KOPT-K1 (cell line): ENCODE data around the gene MTX1.
"Not testable (repeated sequence)": the region's sequence is repeated elsewhere in the genome, so short reads cannot be mapped to it uniquely, and the experiment has no call there.

Experiments used
- H3K27ac ChIP-seq: fragments of 200-600 bp; sonication (generic); 2 replicates; pipeline ENCODE4 v1.5.1; 2016; ENCODE audit warnings: antibody characterized with exemption, mild to moderate bottlenecking, low read depth, low read length; ENCODE audit not compliant: poor library complexity, severe bottlenecking
- H3K36me3 ChIP-seq: fragments of 200-600 bp; sonication (generic); 2 replicates; pipeline ENCODE4 v1.5.1; 2017; ENCODE audit warnings: antibody characterized with exemption, mild to moderate bottlenecking, low read length, moderate library complexity; ENCODE audit not compliant: insufficient read depth
- H3K9me3 ChIP-seq: fragments of 200-600 bp; sonication (generic); 2 replicates; pipeline ENCODE4 v1.5.1; 2017; ENCODE audit warnings: antibody characterized with exemption, low read length, mild to moderate bottlenecking; ENCODE audit not compliant: insufficient read depth, poor library complexity, severe bottlenecking

Gene MTX1

GRCh38 chr1:155208541-155209311 is at the start of gene MTX1:
TSS of gene MTX1 (plus strand) at chr1:155208695. CDS start at chr1:155208805, 110 bp downstream.
- H3K27ac ChIP-seq = peak within 1 kb of the TSS; percentile 73
- no peaks in the 10 kb centered on the region for H3K9me3 ChIP-seq
- no peaks in the 10 kb centered on the region; the same call in 1 of the 2 replicates for H3K36me3 ChIP-seq

GRCh38 chr1:155158991-155159390 is 49.5 kb upstream of the MTX1 start:
- Histone ChIP-seq H3K9me3 (no peaks in the 10 kb centered on the region), H3K36me3 (no peaks in the 10 kb centered on the region), H3K27ac (no peak overlapping the region)

GRCh38 chr1:155160128-155160527 is 48.4 kb upstream of the MTX1 start:
- Histone ChIP-seq H3K9me3 (no peaks in the 10 kb centered on the region), H3K27ac (no peak overlapping the region), H3K36me3 (no peaks in the 10 kb centered on the region)

- not testable (repeated sequence) for H3K36me3 ChIP-seq, H3K9me3 ChIP-seq, H3K27ac ChIP-seq
These were observed 45.9 kb upstream of the MTX1 start for GRCh38 chr1:155162631-155163030.

GRCh38 chr1:155163785-155164184 is 44.7 kb upstream of the MTX1 start:
- not testable (repeated sequence) for H3K27ac ChIP-seq, H3K36me3 ChIP-seq, H3K9me3 ChIP-seq

GRCh38 chr1:155164625-155165024 is 43.9 kb upstream of the MTX1 start:
- H3K9me3 ChIP-seq, H3K27ac ChIP-seq: not testable (repeated sequence)
- peaks cover 11% of the 10 kb centered on the region; the same call in 1 of the 2 replicates for H3K36me3 ChIP-seq

GRCh38 chr1:155166051-155166470 is 42.4 kb upstream of the MTX1 start:
- Histone ChIP-seq H3K27ac (no peak overlapping the region), H3K36me3 (peaks cover 19% of the 10 kb centered on the region; the same call in 1 of the 2 replicates), H3K9me3 (no peaks in the 10 kb centered on the region)

- H3K36me3 ChIP-seq = peaks cover 19% of the 10 kb centered on the region; the same call in 1 of the 2 replicates
- H3K27ac ChIP-seq = peak overlapping the region; percentile 28
- no peaks in the 10 kb centered on the region for H3K9me3 ChIP-seq
These were observed 41.9 kb upstream of the MTX1 start for GRCh38 chr1:155166471-155167165.

GRCh38 chr1:155167166-155168104 is 41.1 kb upstream of the MTX1 start:
- Histone ChIP-seq H3K9me3 (no peaks in the 10 kb centered on the region), H3K27ac (peak overlapping the region; percentile 28), H3K36me3 (peaks cover 19% of the 10 kb centered on the region; the same call in 1 of the 2 replicates)

- H3K27ac ChIP-seq, H3K9me3 ChIP-seq: not testable (repeated sequence)
- H3K36me3 ChIP-seq = peaks cover 19% of the 10 kb centered on the region; the same call in 1 of the 2 replicates
These were observed 40.4 kb upstream of the MTX1 start for GRCh38 chr1:155168105-155168445.

GRCh38 chr1:155168456-155169210 is 39.9 kb upstream of the MTX1 start:
- H3K27ac ChIP-seq = no peak overlapping the region
- H3K36me3 ChIP-seq = peaks cover 19% of the 10 kb centered on the region; the same call in 1 of the 2 replicates
- H3K9me3 ChIP-seq = no peaks in the 10 kb centered on the region

GRCh38 chr1:155169541-155169940 is 39.0 kb upstream of the MTX1 start:
- no peaks in the 10 kb centered on the region for H3K9me3 ChIP-seq
- H3K27ac ChIP-seq = no peak overlapping the region
- peaks cover 19% of the 10 kb centered on the region; the same call in 1 of the 2 replicates for H3K36me3 ChIP-seq

GRCh38 chr1:155170101-155170785 is 38.3 kb upstream of the MTX1 start:
- Histone ChIP-seq H3K36me3 (peaks cover 19% of the 10 kb centered on the region; the same call in 1 of the 2 replicates), H3K27ac (no peak overlapping the region), H3K9me3 (no peaks in the 10 kb centered on the region)

- Histone ChIP-seq H3K9me3 (no peaks in the 10 kb centered on the region), H3K27ac (no peak overlapping the region), H3K36me3 (peaks cover 19% of the 10 kb centered on the region; the same call in 1 of the 2 replicates)
These were observed 37.7 kb upstream of the MTX1 start for GRCh38 chr1:155170806-155171205.
